Stimulated activated CD4-positive, alpha-beta T cell treated with anti-CD3 and anti-CD28 coated beads, Interleukin-15, amount 100 ng/mL, for 48 hours (primary cell): ENCODE measurements around the gene LEMD1.

Experiments
- DNase-seq, 2 donors: peaks; one replicate each; pipeline ENCODE4 v3.0.0-alpha.2; 2020; ENCODE audit warnings: low read depth in 2 of 2

The LEMD1 gene

GRCh38 chr1:205354259-205355074 is 67.4 kb downstream of the LEMD1 start:
- peak in 1 of 2 donors; percentile 51 for DNase-seq

DNA sequence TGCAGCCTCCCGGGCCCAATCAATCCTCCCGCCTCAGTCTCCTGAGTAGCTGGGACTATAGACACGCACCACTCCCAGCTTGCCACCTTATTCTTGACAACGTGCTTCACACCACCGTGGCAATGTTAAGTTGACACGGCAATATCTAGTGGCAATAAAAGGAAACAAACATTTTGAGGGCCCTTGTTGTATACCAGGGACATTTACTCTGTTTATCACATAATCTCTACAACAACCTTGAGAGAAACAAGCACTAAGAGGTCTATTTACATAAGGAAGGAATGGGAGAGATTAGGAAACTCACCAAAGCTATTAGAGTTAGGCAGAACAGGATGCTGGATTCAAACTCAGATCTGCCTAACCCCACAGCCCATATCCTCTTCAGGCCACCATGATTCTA is 68.2 kb downstream of the LEMD1 start:
- no peak for DNase-seq

DNA sequence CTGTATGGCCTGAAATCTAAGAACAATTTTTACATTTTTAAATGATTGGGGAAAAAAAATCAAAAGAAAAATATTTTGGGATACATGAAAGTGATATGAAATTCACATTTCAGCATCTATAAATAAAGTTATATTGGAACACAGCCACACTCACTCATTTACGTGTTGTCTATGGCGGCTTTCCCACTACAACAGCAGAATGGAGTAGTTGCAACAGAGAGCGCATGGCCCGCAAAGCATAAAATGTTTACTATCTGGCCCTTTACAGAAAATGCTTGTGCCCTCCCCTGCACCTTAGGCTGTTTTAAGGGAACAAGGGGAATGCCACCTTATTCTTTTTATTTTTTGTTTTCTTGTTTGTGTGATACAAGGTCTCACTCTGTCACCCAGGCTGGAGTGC is 68.7 kb downstream of the LEMD1 start:
- DNase-seq = no peak

- DNase-seq = no peak
These were observed 69.7 kb downstream of the LEMD1 start for GRCh38 chr1:205351984-205352713.

GRCh38 chr1:205350691-205351141 is 71.1 kb downstream of the LEMD1 start:
- no peak for DNase-seq

DNA sequence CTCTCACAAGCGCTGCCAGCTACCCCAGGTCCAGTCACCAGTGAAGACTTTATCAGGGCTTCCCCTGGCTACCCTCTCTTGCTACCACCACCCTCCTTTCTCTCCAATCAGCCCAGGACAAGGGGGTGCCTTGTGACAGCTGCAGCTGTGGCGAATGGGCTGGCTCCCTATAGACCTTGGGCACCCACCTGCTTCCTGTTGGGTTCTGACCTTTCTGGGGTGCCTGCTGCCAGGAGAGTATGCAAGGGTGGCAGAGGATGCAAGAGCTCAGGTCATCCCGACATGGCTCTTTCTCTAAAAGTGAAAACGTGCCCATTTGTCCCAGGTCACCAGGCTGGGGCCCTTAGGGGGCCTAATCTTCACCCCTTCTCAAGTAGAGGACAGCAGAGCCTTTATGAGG is 71.7 kb downstream of the LEMD1 start:
- no peak for DNase-seq

GRCh38 chr1:205348554-205349487 is 73.0 kb downstream of the LEMD1 start:
- no peak for DNase-seq

- no peak for DNase-seq
These were observed 74.8 kb downstream of the LEMD1 start for GRCh38 chr1:205346956-205347574.

DNA sequence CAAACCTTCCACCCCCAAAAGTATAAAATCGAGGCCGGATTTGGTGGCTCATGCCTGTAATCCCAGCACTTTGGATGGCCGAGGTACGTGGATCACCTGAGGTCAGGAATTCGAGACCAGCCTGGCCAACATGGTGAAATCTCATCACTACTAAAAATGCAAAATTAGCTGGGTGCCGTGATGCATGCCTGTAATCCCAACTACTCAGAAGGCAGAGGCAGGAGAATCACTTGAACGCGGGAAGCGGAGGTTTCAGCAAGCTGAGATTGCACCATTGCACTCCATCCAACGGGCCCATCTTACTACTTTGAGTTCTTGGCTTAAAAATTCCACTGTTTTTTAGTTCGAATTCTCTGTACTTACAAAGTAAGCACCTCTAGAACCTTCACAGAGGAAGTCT is 76.1 kb downstream of the LEMD1 start:
- no peak for DNase-seq

DNA sequence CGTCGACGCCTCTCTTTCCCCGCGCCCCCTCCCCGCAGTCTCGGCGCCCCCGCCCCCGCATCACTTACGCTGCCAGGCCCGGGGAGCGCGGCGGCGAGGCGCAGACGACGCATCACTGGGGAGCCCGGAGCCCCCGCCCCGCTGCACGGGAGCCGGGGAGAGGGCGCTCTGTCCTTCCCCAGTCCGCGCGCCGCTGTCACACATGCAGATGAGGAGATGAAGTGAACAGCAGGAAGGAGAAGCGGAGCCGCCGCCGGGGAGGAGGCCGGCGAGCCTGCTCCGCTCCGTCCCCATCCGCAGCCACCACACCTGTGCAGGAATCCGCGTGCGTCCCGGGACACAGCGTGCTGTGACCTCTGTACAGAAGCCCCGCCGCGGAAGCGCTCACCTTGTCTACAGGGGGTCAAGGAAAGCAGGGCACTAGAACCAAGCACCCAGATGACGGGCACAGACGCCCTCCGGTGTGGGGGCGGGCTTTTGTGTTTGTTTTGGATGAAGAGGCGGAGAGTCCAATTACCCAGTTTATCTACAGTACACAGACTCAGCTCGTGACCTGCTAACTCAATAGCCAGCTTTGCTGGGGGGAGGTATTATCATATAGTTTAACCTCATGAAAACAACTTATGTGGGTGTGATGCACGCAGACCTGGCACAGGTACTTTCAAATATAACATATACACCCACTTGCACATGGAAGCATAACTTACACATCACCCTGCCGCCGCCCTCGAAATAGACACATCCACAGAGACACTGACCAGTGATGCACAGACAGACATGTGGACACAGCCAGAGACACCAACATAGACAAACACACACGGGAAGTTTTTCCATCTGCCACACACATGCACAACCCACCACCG is 77.6 kb downstream of the LEMD1 start:
- no peak for DNase-seq

DNA sequence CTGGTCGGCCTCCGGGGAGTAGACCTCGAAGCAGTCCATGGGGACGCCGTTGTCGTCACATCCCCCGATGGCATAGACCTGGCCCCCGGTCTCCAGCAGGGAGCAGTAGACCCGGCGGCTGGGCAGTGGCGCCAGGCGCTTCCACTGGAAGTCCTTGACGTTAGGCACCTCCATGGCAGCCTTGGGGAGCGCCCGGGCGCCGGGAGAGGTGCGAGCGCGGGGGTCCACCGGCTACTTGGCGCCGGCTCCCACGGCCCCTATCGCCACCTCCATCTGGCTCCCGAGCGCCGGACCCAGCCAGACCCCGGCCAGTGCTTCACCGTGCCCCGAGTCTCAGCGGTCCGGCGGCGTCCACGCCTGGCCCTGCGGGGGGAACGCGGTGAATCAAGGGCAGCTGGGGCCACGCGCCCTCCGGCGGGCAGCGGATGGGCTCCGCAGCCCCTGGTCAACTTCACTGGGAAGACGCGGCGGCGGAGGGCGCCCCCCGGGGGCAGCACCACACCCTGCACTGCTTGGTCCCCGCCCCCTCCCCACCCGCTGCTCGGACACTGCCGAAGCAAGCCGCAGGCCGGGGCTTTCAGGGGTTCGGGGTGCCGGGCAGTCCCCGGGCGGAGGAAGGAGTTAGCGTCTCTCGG is 78.3 kb downstream of the LEMD1 start:
- DNase-seq = no peak

- DNase-seq = no peak
These were observed 78.9 kb downstream of the LEMD1 start for GRCh38 chr1:205342986-205343385.

- no peak for DNase-seq
These were observed 81.2 kb downstream of the LEMD1 start for GRCh38 chr1:205340676-205341075.

DNA sequence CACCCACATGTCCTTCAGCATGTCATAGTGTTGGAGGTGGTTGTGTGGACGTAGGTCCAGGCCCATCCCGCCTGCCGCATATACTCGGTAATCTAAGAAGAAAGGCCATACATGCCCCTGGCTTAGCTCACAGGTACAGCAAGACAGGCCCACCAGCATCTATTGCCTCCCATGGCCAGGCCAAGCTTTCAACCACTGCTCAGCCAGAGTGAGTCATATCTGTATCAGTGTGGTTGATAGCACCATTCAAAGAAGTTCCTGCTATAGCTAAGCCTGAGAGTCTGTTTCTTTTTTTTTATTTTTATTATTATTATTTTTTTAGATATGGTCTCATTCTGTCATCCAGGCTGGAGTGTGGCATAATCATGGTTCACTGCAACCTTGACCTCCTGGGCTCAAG is 82.1 kb downstream of the LEMD1 start:
- DNase-seq = no peak

DNA sequence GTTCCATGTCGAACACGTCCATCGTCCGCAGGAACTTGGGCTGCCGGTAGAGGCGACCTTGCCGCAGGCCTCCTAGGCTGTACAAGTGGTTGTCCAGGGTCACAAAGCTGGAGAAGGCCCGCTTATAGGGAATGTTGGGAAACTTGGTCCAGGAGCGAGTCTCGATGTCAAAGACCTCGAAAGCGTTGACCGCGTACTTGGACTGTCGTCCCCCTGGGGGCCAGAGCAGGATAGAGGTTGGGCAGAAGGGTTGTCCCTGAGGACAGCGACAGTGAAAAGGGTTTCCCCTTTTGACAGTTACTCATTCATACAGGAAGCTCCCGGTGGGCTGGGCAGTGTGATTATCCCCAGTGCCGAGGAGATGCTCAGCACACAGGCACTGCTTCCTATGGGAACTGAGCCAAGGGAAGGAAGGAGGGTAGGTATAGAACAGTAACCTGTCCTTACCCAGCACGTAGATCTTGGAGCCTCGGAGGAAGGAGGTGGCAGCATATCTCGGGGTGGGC is 82.6 kb downstream of the LEMD1 start:
- no peak for DNase-seq

GRCh38 chr1:205338011-205338410 is 83.8 kb downstream of the LEMD1 start:
- no peak for DNase-seq

- no peak for DNase-seq
These were observed 84.4 kb downstream of the LEMD1 start for GRCh38 chr1:205337481-205337880.

DNA sequence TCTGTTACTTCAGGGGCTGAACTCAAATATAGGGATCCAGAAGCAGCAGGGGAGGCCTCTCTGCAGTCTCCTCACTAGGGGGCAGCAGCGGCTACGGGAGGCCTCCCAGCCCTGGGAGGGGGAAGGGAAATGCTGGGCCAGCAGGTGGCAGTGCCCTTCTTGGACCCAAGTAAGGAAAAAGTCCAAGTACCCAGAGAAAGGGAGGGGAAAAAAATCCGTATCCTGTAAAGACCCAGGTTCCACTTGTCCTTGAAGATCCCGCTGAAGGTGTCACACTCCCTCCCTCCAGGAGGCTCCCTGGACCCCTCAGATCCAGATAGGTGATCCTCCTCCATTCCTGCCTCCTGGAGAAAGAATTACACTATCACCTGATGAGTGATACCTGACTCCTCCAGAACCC is 86.2 kb downstream of the LEMD1 start:
- DNase-seq = peak; percentile 51 to 76

DNA sequence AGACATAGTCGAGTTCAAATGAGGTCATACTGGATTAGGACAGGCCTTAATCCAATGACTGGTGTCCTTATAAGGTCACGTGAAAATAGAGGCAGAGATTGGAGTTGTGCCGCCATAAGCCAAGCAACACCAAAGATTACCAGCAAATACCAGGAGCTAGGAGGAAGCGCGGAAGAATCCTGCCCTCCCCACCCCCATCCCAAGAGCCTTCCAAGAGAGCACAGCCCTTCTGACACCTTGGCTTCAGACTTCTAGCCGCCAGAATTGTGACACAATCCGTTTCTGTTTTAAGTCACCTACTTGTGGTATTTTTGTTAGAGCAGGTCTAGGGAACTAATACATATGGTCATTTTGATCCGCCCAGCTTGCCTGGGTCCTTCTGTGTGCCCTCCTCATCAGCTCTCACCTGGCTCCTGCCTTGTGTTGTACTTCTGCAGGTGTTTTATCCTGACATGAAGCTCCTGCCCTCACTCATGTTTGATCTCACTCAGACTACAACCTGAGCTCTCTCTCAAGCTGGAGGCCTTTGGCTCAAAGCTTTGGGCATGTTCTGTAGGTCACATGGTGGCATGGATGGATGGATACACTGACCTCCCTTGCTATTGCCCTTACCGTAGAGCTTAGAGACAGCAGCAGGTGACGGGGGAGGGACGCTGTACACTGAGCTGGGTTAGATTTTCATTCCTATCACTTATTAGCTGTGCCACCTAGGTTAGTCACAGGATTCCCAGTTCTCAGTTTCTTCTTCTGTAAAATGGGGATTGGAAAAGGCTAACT is 89.7 kb downstream of the LEMD1 start:
- no peak for DNase-seq
